Caco-2 (cell line): ENCODE results near the gene MAD1L1. TPM values are rescaled to one million over a fixed set of nuclear protein-coding genes. Genes with fewer than 3 reads are reported as not detected.

Experiments
- BruUV-seq: library from RNA; stranded (reverse); fragments of 400-500 nt; replicated peaks from 2 replicates; lab custom pipeline; 2021; lab: Mats Ljungman, UMichigan
- CTCF ChIA-PET: fragments of 300-600 bp; sonication (Branson Sonifier 250); formaldehyde crosslinking; loops from one replicate; lab custom pipeline; 2022; ENCODE audit warnings: antibody characterized with exemption; lab: Charles Lee
- POLR2A ChIA-PET: fragments of 300-600 bp; sonication (Branson Sonifier 250); formaldehyde crosslinking; loops from one replicate; lab custom pipeline; 2022; ENCODE audit warnings: antibody characterized with exemption; lab: Charles Lee
- DNase-seq, 2 experiments: peaks; one replicate each; pipeline versions ENCODE4 v3.0.0 to v3.0.0-alpha.2; 2020 to 2022
- H3K27me3 ChIP-seq: replicated peaks from 2 replicates; pipeline ENCODE4 v1.6.0; 2011; ENCODE audit warnings: low read length; ENCODE audit not compliant: control insufficient read depth, insufficient read depth
- H3K36me3 ChIP-seq: 2 replicates; pipeline ENCODE4 v1.5.1; 2011; ENCODE audit warnings: low read length; ENCODE audit not compliant: control insufficient read depth, insufficient read depth
- H3K4me1 ChIP-seq: fragments of 250-450 bp; sonication (Bioruptor Pico); 2 replicates; pipeline ENCODE4 v1.5.1; 2020; ENCODE audit warnings: mild to moderate bottlenecking
- H3K4me3 ChIP-seq: 2 replicates; pipeline ENCODE4 v1.5.1; 2011; ENCODE audit warnings: low read depth, mild to moderate bottlenecking, control low read depth, low read length
- H3K9me3 ChIP-seq: fragments of 250-450 bp; sonication (Bioruptor Pico); 2 replicates; pipeline ENCODE4 v1.5.1; 2020; ENCODE audit warnings: mild to moderate bottlenecking, moderate library complexity
- H3K27ac Mint-ChIP-seq: one replicate; pipeline ENCODE4 v1.8.0; 2022; ENCODE audit warnings: mixed read lengths; ENCODE audit not compliant: unreplicated experiment
- H3K27me3 Mint-ChIP-seq: one replicate; pipeline ENCODE4 v1.8.0; 2022; ENCODE audit warnings: mixed read lengths; ENCODE audit not compliant: insufficient read depth, unreplicated experiment
- H3K36me3 Mint-ChIP-seq: one replicate; pipeline ENCODE4 v1.8.0; 2022; ENCODE audit warnings: mild to moderate bottlenecking, mixed read lengths; ENCODE audit not compliant: insufficient read depth, unreplicated experiment
- H3K4me1 Mint-ChIP-seq: one replicate; pipeline ENCODE4 v1.8.0; 2022; ENCODE audit warnings: low read depth, mixed read lengths; ENCODE audit not compliant: unreplicated experiment
- H3K4me3 Mint-ChIP-seq: one replicate; pipeline ENCODE4 v1.8.0; 2022; ENCODE audit warnings: mild to moderate bottlenecking, moderate library complexity, mixed read lengths; ENCODE audit not compliant: unreplicated experiment
- H3K9me3 Mint-ChIP-seq: one replicate; pipeline ENCODE4 v1.8.0; 2022; ENCODE audit warnings: mixed read lengths; ENCODE audit not compliant: unreplicated experiment
- intact Hi-C: fragments of 100-400 bp; cut with micrococcal nuclease; formaldehyde crosslinking; loops from one replicate; pipeline ENCODE4 v1.10.0; 2022; ENCODE audit not compliant: unreplicated experiment
- total RNA-seq: library from RNA; stranded (reverse); gene quantifications from 2 replicates; pipeline ENCODE4 v1.2.3, GENCODE V29; 2022
- TF ChIP-seq, protein P1 (sequence below), 2 experiments: fragments of 200-600 bp in 1 of 2; IDR thresholded peaks; 1 replicate in 1 of 2; 2 replicates in 1 of 2; pipeline versions ENCODE4 v1.5.1 to v1.8.0; 2011 to 2022; ENCODE audit warnings: antibody characterized with exemption in 1 of 2, control low read depth in 1 of 2, inconsistent platforms in 1 of 2, low read depth in 1 of 2, low read length in 1 of 2, mild to moderate bottlenecking in 1 of 2, moderate library complexity in 1 of 2; ENCODE audit not compliant: insufficient read depth in 1 of 2, severe bottlenecking in 1 of 2, unreplicated experiment in 1 of 2

MAD1L1 gene
- total RNA-seq, 1 experiment from 2014 or later, result 58.6 TPM

DNA sequence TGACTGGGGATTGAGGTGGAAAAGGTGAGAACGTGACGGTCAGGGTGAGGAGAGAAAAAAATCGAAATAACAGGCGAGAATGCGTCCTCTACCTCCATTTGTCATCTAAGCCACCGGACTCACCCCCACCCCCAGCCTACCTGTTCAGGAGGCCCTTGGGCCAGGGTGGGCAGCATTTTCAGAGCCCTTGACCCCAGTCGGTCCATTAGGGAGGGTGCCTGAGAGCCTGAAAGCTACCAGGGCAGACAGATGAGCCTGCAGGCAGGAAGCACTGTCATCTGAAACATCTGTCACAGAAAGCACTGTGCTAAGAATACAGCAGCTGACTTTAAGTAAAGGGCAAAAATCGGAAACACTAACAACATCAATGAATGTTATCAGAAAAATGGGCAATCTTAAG, 47.0 kb downstream of the MAD1L1 start:
- Mint-ChIP-seq H3K4me1 (peaks cover 6% of the 10 kb centered on the region), H3K9me3 (peaks cover 9% of the 10 kb centered on the region), H3K4me3 (no peak overlapping the region), H3K27ac (peak overlapping the region; percentile 26), H3K36me3 (peaks cover 58% of the 10 kb centered on the region), H3K27me3 (no peaks in the 10 kb centered on the region)
- BruUV-seq, result no TSS peak
- H3K4me3 ChIP-seq, result no peak overlapping the region
- ChIA-PET POLR2A (no interaction called here), CTCF (no interaction called here)
- no peaks in the 10 kb centered on the region for H3K9me3 ChIP-seq
- no peak for DNase-seq
- H3K36me3 ChIP-seq, result no peaks in the 10 kb centered on the region
- no peaks in the 10 kb centered on the region for H3K4me1 ChIP-seq
- H3K27me3 ChIP-seq, result no peaks in the 10 kb centered on the region
- intact Hi-C loops, result no loop called here
- TF ChIP-seq, protein P1, sequence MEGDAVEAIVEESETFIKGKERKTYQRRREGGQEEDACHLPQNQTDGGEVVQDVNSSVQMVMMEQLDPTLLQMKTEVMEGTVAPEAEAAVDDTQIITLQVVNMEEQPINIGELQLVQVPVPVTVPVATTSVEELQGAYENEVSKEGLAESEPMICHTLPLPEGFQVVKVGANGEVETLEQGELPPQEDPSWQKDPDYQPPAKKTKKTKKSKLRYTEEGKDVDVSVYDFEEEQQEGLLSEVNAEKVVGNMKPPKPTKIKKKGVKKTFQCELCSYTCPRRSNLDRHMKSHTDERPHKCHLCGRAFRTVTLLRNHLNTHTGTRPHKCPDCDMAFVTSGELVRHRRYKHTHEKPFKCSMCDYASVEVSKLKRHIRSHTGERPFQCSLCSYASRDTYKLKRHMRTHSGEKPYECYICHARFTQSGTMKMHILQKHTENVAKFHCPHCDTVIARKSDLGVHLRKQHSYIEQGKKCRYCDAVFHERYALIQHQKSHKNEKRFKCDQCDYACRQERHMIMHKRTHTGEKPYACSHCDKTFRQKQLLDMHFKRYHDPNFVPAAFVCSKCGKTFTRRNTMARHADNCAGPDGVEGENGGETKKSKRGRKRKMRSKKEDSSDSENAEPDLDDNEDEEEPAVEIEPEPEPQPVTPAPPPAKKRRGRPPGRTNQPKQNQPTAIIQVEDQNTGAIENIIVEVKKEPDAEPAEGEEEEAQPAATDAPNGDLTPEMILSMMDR (IDR thresholded peaks at IDR 0.05; ENCODE audit: insufficient read depth in 1 of 2, low read depth in 1 of 2, low read length in 1 of 2, severe bottlenecking in 1 of 2, unreplicated experiment in 1 of 2), result no peak

GRCh38 chr7:2182461-2182860, 50.3 kb downstream of the MAD1L1 start:
- ChIA-PET POLR2A (no interaction called here), CTCF (no interaction called here)
- H3K36me3 Mint-ChIP-seq, result peaks cover 50% of the 10 kb centered on the region
- no peak overlapping the region for H3K27ac Mint-ChIP-seq
- Histone ChIP-seq H3K27me3 (no peaks in the 10 kb centered on the region), H3K36me3 (no peaks in the 10 kb centered on the region), H3K4me1 (no peaks in the 10 kb centered on the region), H3K9me3 (no peaks in the 10 kb centered on the region), H3K4me3 (no peak overlapping the region)
- peak in 1 of 2 experiments; percentile 23 for DNase-seq
- BruUV-seq, result no TSS peak
- H3K9me3 Mint-ChIP-seq, result no peaks in the 10 kb centered on the region
- TF ChIP-seq, protein P1 (IDR thresholded peaks at IDR 0.05; ENCODE audit: insufficient read depth in 1 of 2, low read depth in 1 of 2, low read length in 1 of 2, severe bottlenecking in 1 of 2, unreplicated experiment in 1 of 2), result no peak
- H3K4me3 Mint-ChIP-seq, result no peak overlapping the region
- intact Hi-C loops, result no loop called here
- no peaks in the 10 kb centered on the region for H3K27me3 Mint-ChIP-seq
- H3K4me1 Mint-ChIP-seq, result peaks cover 6% of the 10 kb centered on the region

DNA sequence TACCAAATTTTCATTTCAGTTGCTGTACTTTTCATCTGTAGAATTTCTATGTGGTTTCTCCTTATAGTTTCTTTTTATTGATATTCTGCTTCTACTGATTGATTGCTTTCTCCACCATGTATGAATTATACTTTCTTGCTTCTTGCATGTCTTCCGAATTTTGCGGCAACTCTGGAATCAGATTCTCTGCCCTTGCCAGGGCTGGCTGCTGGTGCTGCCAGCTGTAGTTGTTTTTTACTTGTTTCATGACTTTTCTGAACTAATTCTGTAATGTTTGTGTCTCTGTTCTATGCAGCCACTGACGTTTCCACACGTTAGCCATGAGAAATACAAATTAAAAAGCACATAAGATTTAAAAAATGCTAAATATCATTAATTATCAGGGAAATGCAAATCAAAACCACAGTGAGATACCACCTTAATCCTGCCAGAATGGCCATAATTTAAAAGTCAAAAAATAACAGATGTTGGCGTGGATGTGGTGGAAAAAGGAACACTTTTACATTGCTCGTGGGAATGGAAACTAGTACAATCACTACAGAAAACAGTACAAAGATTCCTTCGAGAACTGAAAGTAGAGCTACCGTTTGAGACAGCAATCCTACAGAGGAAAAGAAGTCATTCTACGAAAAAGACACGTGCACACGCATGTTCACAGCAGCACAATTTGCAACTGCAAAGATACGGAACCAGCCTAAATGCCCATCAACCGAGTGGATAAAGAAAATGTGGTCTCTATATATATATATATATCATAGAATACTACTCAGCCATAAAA, 51.5 kb downstream of the MAD1L1 start:
- H3K4me3 Mint-ChIP-seq, result no peak overlapping the region
- TF ChIP-seq, protein P1 (IDR thresholded peaks at IDR 0.05; ENCODE audit: insufficient read depth in 1 of 2, low read depth in 1 of 2, low read length in 1 of 2, severe bottlenecking in 1 of 2, unreplicated experiment in 1 of 2), result no peak
- Histone ChIP-seq H3K4me1 (no peaks in the 10 kb centered on the region), H3K9me3 (no peaks in the 10 kb centered on the region), H3K36me3 (no peaks in the 10 kb centered on the region), H3K4me3 (no peak overlapping the region), H3K27me3 (no peaks in the 10 kb centered on the region)
- no TSS peak for BruUV-seq
- intact Hi-C loops, result no loop called here
- no peak for DNase-seq
- H3K27me3 Mint-ChIP-seq, result no peaks in the 10 kb centered on the region
- H3K27ac Mint-ChIP-seq, result no peak overlapping the region
- no peaks in the 10 kb centered on the region for H3K9me3 Mint-ChIP-seq
- H3K4me1 Mint-ChIP-seq, result peaks cover 6% of the 10 kb centered on the region
- peaks cover 50% of the 10 kb centered on the region for H3K36me3 Mint-ChIP-seq
- CTCF ChIA-PET, result interaction anchor here (0.6 kb wide), 1 partner anchor 645 kb away, joined by 6 read pairs; no protein-coding TSS in a partner anchor
- POLR2A ChIA-PET, result no interaction called here
